ENCODE measurements around the gene WFDC6.

WFDC6 gene

DNA sequence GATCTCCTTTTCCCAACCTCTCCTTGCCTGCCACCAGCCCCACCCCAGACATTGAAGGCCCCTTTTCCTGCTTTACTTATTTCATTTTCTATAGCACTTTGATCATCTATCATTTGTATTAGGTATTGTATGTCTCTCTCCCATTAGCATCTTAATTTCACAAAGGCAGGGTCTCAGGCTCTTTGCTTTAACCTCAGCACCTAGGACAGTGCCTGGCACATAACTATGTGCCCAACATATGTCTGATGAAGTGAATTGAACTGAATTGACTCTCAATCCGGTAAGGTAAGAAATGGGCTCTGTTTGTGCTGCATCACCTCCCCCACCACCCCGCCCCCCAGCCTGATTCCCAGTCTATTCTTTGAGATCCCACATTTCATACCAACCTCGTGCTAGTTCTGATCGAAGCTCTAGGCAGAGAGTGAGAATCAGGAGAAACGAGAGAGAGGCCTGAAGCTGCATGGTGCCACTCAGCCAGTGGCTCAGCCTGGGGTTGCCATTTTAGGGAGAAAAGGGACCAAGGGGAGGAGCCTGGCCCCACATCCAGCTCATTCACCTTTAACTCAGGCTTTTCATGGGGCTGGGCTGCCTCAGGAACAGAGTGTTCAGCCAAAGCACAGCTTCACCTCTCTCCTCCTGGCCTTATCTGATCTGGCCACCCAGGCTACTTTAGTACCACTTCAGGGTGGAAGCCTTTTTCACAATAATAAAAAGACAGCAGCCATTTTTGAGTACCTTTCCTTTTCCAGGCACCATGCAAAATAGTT, 24.0 kb downstream of the WFDC6 start, which contains the start of gene SPINT3:
TSS of gene SPINT3 (minus strand) at position 476 of the 767 bp plus-strand sequence. CDS start at position 462, 14 bp downstream.
- DNase-seq, result no peak

DNA sequence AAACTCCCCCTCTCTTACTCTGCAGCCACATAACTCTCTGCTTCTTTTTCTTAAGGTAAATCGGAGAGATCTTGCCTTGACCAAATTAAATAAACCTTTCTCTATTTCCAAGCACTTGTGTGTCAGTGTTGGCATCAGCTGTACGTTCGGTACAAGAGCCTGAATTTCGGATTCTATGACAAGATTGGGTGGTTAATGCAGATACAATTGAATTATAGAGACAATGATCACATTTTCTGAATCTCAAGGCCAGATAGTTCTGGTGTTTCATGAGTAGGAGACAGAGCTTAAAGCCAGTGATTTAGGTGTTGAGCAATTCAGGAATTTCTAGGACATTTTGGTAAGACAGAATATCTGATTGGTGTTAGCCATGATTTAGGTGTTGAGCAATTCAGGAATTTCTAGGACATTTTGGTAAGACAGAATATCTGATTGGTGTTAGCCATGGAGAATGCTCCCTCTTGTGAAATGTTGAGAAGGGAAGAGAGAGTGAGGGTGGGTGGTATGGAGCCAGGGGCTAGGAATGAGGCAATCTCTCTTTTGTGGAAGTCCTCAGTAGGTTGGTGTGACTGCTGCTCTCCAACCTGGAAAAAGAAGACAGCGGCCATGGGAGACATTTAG, 28.9 kb downstream of the WFDC6 start:
- DNase-seq, result no peak

DNA sequence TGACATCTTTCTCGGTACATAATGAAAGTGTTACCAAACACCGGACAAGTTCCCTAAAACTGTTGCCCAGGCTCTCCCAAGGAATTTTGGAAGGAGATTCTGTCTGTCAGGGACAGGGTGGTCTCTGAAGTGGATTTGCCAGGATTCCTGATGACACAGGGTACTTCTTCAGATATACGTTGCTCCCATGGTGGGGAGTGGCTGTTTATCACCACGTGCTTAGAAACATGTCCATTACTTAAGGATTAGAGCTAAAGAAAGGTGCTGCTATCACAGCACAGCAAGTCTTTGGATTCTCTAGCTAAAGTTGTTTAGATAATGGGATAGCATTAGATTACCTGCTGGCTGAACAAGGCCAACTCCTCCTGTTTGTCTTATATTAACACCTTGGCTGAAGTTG, 30.2 kb downstream of the WFDC6 start:
- DNase-seq, result no peak

DNA sequence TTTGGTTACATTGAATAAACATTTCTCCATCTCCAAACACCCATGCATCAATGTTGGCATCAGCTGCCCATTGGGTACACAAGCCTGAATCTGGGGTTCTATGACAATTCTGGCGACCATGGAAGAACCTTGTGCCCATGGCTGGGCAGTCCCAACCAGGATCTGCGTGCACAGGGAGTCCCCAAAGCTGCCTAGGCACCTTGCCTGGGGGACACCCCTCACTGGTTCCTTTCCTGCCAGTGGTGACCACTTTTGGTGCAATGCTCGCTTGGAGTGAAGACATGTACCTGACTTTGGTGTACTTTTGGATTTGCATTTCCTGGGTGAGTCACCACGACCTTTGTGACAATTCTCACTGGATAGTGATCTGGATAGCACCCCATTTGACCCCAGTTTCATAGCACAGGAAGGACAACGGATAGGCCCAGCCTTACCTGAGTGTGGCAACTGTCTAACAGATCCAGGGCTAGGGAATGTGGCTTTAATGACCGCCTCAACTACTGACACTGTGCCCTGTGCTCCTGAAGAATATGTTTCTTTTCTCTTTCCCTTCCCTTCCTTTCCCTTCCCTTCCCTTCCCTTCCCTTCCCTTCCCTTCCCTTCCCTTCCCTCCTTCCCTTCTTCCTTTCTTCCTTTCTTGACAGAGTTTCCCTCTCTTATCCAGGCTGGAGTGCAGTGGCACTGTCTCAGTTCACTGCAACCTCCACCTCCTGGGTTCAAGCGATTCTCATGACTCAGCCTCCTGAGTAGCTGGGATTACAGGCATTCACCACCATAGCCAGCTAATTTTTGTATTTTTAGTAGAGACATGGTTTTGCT, 31.0 kb downstream of the WFDC6 start:
- DNase-seq, result no peak

DNA sequence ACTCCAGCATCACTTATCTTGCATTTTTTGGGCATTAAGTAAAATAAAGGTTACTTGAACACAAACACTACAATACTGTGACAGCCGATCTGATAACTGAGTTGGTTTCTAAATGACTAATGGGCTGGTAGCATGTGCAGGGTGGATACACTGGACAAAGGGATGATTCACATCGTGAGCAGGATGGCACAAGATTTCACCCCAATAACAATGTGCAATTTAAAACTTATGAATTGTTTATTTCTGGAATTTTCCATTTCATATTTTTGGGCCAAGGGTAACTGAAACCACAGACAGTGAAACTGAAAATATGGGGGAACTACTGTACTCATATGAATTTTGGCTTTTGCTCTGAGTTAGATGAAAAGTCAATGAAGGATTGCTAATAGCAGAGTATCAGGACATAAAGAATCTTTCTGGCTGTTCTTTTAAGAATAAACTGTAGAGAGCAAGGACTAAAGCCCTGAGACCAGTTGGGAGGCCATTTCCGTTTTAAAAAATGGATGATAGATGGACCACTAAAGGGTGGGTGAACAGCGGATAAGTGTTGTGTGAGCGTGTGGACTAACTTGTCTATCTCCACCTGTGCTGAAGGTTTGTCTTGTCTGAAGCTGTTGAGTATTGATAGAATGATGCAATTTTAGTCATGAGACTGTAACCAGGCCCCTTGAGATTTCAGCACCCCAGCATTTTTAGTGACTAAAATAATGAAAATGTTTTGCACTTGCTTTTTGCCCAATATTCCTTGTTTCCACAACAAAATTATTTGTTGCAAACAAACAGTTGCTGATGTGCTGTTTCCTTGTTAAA, 32.1 kb downstream of the WFDC6 start:
- DNase-seq, result no peak

DNA sequence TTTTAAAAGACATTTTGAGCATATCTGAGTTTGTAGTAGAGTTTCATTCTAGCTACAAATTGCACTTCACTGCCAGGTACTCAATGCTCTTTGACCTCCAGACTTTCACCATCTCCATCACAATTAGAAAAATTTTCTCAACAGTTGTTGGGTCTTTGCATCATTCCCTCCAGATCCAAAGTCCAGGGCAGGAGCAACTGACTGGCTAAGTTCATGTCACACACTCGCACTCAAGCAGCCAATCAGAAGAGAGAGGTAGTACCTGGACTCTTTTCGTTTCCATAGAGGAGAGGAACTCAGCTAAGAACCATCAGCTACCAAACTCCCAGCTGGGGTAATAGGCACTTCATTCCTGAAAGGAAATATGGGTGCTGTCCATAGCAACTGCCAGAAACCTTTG, 32.9 kb downstream of the WFDC6 start:
- DNase-seq, result no peak

DNA sequence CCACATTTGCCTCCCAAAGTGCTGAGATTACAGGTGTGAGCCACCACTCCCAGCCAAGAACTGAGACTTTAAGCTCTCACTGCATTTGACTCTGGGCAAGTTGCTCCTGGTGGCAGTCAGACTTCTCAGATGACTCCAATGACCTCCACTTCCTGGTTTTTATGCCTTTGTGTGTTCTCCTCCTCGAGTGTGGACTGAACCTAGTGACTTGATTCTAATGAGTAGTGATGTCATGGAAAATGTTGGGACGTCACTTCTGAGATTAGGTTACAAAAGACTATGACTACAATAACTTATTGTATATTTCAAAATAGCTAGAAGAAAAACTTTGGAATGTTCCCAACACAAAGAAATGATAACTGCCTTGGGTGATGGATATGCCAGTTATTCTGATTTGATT, 35.9 kb downstream of the WFDC6 start:
- DNase-seq, result no peak

DNA sequence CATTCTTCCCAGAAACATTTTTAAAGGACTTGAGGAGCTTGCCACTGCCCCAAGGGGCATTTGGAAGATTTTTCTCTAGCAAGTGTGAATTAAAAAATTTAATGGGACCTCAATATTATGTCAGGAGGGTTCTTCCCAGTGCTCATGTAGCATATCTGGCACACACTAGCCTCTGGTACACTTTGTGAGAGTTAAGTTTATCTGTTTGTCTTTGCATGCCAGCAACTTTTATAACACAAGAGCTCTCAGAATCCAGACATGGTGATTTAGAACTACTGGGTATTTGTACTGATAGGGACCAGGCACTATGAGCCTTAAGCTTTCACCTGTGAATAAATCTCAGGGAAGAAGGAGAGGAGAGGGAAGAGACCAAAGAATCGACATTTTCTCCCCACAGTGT, 36.7 kb downstream of the WFDC6 start:
- no peak for DNase-seq

DNA sequence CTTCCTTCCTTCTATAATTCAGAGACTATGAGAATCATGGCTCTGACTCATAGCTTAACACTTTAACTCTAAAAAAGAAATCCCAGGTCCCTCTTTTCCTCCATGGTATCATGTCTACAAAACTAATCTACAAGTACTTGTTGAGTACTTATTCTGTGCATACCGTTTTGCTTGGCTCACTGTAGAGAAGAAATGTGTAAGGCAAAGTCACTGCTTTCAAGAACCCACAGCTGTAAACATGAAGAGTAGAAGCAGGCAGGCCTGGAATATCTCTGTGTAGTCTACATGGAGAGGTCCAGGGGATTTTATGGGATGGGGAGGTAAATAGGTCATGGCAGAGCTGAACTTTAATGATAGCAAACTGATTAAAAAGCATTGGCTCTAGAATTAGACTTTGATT, 37.7 kb downstream of the WFDC6 start:
- DNase-seq, result no peak

DNA sequence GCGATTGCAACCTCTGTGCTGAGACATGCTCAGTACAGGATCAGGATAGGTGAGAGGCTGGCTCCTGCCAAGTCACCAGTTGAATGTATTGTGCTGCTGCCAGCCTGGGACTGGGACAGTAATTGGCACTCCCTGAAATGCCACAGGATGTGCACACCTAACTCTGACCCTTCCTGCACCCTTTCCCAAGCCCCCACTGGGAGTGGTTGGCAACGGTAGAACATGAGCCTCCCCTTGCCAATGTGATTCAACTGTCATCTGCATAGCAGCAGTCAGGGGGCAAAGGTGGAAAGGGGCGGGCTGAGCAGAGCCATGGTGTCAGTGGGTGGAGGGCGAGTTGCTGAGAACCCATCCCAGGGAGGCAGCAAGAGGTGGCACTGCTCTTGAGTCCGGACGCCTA, 39.3 kb downstream of the WFDC6 start:
- DNase-seq, result no peak

DNA sequence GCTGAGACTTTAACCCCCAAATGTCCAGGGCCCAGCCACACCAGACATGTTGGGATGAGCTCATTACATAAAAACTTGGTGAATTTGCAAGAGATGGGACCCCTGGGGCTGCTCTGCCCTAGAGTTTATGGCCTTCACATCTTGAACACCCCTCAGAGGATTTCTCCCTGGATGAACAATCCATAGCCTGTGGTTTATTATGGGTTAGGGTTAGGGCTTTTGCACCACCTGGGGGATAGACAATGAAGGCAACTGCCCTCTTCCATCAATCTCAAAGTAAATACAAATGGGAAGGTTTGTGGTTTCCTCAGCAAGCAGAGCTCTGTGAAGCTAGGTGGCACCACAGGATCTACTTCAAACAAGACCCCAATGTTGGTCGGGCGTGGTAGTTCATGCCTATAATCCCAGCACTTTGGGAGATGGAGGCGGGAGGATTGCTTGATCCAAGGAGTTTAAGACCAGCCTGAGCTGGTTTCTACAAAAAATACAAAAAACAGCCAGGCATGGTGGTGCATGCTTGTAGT, 41.2 kb downstream of the WFDC6 start:
- DNase-seq, result no peak

DNA sequence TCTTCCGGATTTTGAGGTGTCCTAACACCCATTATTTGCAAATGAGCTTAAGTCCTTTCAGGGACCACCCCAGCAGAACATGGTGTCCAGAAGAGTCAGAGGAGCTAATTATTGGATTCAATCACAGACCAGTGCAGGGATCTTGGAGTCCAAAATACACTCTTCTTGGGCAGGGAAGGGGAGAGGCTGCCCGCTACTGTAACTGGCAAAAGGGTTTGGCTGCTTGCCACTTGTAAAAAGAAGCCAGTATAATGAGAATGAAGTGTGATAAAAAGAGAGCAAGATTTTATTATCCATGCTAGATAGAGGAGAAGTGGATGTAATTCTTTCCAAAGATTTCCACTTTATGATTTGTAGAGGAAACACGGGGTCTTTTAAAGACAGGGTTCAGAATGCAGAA, 43.1 kb downstream of the WFDC6 start:
- DNase-seq, result no peak

DNA sequence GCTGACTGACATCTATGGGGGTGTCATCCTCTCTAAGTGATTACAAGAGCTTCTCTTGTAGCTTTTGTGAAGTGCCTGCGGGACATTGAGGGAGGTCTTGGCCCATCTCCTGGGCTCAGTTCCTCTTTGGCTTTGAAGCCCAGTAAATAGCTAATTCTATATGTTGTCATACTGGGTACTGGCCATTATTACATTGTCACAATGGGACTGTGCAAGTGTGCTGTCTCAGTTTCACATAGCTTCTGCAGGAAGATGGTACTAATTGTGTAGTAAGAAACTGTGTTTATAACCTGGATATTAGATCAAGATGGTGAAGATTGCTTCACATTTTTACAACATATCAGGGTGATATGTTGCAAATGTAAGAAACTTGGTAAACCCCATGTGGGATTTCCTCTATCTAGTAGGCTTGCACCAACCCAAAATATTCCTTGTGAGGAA, 43.8 kb downstream of the WFDC6 start:
- DNase-seq, result no peak

DNA sequence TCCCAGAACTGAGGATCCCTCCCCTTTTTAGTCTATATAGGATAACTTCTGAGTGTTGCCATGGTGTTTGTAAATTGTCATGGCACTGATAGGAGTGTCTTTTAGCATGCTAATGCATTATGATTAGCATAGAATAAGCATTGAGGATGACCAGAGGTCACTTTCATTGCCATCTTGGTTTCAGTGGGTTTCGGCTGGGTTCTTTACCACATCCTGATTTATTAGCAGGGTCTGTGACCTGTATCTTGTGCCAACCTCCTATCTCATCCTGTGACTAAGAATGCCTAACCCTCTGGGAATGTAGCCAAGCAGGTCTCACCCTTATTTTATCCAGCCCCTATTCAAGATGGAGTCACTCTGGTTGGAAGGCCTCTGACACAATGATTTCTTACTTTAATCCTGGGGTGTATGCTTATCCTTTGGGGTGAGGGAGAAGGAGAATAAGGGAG, 50.2 kb downstream of the WFDC6 start:
- no peak for DNase-seq

DNA sequence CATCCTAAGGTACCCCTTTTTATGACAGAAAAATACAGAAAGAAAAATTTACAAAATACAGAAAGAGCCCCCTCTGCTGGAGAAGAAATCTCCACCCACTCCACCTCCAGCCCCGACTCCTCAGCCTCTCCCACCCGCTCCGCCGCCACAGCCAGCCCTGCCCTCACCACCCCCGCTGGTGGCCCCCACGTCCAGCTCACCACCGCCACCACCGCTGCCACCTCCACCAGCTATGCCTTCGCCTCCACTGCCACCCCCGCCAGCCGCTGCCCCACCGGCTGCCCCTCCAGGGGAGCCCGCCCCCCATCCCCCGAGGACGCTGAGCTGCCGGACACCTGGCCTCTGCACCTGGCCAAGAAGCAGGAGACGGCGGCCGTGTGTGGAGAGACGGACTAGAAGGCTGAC, 52.0 kb downstream of the WFDC6 start:
- no peak for DNase-seq

DNA sequence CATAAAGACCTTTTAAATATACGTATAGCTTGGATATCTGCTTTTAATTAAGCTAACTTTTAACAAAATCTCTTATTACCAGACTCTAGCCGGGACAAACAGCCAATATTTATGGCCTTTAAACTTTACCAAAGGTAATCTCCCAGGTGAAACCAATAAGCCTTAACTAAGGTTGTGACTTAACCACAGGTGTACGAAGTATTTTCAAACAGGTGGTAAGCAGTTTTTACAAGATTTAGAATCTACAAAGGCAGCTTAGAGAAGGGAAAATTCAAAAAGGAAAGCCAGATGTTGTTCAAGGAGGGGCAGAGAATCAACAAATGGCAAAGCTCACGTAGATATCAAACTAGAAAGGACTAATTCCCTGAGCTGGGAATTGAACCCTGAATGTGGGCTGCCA, 53.9 kb downstream of the WFDC6 start:
- no peak for DNase-seq

DNA sequence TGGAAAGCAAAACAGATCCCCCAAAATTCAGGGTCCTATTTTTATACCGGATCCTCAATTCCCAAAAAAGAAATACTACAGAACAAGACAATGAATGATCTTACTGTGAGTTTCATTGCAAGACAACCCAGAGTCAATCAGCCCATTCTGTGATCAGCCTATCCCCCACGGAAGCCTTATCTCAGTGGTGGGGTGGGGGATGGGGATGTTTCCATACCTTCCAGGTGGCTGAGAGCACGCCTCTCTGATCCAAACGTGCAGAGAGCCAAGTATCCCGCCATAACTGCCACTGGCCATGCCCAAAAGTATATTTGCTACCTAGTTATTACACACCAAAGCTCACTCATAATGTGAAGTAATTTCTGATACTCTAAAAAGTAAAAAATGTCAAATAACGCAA, 54.6 kb downstream of the WFDC6 start:
- DNase-seq, result no peak
